ENCODE results near the gene LPGAT1.
A peak's percentile ranks its signal among the peaks of the same experiment; 100 is the strongest.
"Not testable (repeated sequence)": the region's sequence is repeated elsewhere in the genome, so short reads cannot be mapped to it uniquely, and the experiment has no call there.

Gene LPGAT1, protein sequence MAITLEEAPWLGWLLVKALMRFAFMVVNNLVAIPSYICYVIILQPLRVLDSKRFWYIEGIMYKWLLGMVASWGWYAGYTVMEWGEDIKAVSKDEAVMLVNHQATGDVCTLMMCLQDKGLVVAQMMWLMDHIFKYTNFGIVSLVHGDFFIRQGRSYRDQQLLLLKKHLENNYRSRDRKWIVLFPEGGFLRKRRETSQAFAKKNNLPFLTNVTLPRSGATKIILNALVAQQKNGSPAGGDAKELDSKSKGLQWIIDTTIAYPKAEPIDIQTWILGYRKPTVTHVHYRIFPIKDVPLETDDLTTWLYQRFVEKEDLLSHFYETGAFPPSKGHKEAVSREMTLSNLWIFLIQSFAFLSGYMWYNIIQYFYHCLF

GRCh38 chr1:211830328-211831142 lies at the start of gene LPGAT1:
LPGAT1 (minus strand) TSS chr1:211830763; CDS start chr1:211829296, 1,467 bp downstream.
- DNase-seq (ENCODE audit: low spot score): peak; percentile 77

DNA sequence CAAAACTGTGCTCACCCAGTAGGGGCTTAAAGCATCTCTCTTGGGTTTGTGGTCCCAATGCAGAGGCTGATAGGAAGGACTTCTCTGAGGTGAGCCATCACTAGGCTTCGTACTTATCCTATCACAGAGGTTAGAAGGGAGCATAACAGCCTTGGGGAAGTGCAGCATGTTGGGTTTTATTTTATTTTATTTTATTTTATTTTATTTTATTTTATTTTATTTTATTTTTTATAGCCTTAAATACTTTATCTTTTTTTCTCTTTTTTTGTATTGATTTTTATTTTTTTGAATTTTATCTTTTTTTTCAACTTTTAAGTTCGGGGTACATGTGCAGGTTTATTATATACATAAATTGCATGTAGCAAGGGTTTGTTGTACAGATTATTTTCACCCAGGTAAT lies 48.9 kb upstream of the LPGAT1 start:
- DNase-seq (ENCODE audit: low spot score): no peak

DNA sequence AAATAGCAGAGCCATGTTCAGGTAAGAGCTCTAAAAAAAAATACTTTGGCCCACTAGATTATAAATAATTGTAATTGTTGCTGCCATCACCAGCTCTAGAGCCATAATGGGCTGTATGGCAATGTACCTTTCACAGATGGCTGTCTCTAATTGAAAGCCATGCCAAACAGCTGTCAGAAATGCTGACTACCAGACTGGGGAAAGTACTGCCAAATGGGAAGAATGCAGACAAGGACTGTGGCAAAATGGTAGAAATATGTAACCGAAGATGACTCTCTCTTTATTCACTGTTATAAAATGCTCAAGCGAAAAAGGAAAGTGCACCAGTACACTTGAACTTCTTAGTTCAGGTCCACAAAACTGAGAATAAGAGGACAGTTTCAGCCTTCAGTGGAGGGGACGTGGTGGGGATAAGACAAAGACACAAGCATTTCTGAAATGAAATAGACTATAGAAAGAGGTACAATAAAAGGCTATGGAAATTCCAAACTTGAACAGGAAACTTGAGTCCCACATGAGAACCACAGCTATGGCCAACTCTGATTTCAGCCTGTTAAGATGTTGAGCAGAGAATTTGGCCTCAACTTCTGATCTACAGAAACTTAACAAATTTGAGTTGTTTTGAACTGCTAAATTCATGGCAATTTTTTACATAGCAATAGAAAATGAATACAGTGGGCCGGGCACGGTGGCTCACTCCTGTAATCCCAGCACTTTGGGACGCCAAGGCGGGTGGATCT lies 46.5 kb upstream of the LPGAT1 start:
- DNase-seq (ENCODE audit: low spot score): no peak

DNA sequence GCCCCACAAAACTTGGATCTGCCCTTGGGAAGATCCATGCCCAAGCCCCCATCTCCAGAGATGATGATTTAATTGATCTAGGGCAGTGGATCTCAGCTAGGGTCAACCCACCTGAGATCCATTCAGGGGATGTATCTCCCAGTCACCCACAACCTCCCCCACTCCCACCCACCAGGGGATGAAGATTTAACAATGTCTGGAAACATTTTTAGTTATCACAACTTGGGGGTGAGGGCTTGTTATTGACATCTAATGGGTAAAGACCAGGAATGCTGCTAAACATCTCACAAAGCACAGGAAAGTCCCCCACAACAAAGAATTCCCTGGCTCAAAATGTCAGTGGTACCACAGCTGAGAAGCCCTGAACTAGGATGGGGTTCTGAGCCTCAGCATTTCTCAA lies 45.0 kb upstream of the LPGAT1 start:
- DNase-seq (ENCODE audit: low spot score): no peak

GRCh38 chr1:211874521-211875347 lies 44.2 kb upstream of the LPGAT1 start:
- no peak for DNase-seq (ENCODE audit: low spot score)

DNA sequence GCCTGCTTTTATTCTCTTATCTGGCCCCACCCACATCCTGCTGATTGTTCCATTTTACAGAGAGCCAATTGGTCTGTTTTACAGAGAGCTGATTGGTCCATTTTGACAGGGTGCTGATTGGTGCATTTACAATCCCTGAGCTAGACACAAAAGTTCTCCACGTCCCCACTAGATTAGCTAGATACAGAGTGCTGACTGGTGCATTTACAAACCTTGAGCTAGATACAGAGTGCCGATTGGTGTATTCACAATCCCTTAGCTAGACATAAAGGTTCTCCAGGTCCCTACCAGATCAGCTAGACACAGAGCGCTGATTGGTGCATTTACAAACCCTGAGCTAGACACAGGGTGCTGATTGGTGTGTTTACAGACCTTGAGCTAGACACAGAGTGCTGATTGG lies 43.2 kb upstream of the LPGAT1 start:
- not testable (repeated sequence) for DNase-seq (ENCODE audit: low spot score)

- no peak for DNase-seq (ENCODE audit: low spot score)
Observed at GRCh38 chr1:211870156-211870555, 39.6 kb upstream of the LPGAT1 start.

- no peak for DNase-seq (ENCODE audit: low spot score)
Observed at GRCh38 chr1:211865180-211865579, 34.6 kb upstream of the LPGAT1 start.

DNA sequence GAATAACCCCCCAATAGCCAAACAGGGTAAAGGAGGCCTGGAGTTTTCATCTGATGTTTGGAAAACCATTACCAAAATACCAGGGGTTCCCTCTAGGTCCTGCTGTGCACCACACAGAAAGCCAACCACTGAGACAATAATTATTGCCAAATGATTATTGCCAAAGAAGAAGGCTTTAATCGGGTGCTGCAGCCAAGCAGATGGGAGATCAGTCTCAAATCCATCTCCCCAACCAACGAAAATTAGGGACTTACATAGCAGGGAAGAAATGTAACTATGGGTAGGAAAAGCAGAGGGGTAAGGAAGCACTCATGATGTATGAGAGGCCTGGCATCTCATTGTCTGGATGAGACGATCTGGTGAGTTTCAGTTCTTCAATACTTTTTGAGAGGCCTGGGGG lies 28.8 kb upstream of the LPGAT1 start:
- no peak for DNase-seq (ENCODE audit: low spot score)

DNA sequence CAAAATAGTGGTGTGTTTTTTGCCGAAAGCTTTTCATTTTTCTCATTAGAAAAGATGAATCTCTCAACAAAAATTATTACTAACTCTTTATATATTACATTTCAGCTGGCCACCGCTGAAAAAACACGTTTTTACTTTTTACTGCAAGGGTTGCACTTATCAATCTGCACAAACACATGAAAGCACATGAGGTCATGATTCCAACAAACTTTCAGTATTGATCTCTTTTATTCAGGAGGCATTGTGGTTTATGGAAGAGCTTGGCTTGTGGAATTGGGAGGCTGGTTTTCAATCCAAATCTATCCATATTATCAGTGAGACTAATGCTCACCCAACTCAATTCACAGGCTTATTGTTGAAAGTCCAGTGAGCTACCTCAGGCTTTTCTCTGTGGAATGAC lies 20.6 kb upstream of the LPGAT1 start:
- no peak for DNase-seq (ENCODE audit: low spot score)

DNA sequence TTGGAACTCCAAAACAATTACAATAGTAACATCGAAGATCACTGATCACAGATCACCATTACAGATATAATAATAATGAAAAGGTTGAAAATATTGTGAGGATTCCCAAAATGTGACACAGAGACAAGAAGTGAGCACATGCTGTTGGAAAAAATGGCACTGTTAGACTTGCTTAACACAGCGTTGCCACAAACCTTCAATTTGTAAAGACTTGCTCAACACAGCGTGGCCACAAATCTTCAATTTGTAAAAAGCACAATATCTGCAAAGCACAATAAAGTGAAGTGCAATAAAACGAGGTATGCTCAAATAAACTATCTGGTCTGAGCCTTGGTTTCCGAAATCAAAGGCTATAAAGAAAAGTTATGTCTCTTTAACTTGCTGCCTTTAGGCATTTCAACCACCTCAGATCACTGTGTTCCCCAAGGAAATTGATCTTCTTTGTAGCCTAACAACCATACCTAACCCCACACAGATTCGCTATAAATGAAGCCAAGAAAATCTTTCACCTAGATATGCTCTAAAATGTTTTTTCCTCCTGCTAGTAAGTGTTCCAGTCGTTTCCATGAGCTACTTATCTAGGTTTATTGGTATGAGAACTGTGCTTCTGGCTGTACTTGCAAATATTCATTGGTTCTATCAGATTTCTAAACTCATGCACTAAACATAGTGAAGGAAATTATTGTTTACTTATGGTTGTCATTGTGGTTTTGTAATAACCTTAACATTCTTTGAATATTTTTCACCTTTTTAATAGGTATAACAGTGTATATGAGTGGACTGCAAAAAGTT lies 13.1 kb upstream of the LPGAT1 start:
- no peak for DNase-seq (ENCODE audit: low spot score)

DNA sequence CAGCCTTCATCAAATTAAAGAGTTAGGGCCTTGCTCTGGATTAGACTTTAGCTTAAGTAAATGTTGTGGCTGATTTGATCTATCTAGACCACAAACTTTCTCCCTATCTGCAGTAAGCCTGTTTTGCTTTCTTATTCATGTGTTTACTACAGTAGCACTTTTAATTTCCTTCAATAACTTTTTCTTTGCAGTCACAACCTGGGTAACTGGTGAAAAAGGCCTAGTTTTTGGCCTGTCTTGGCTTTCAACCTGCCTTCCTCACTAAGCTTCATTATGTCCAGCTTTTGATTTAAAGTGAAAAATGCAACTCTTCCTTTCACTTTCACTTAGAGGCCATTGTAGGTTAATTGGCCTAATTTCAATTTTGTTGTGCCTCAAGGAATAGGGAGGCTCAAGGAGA lies 12.5 kb upstream of the LPGAT1 start:
- DNase-seq (ENCODE audit: low spot score): no peak

- DNase-seq (ENCODE audit: low spot score): no peak
Observed at GRCh38 chr1:211842518-211842917, 12.0 kb upstream of the LPGAT1 start.

GRCh38 chr1:211839106-211839505 lies 8.5 kb upstream of the LPGAT1 start:
- no peak for DNase-seq (ENCODE audit: low spot score)

DNA sequence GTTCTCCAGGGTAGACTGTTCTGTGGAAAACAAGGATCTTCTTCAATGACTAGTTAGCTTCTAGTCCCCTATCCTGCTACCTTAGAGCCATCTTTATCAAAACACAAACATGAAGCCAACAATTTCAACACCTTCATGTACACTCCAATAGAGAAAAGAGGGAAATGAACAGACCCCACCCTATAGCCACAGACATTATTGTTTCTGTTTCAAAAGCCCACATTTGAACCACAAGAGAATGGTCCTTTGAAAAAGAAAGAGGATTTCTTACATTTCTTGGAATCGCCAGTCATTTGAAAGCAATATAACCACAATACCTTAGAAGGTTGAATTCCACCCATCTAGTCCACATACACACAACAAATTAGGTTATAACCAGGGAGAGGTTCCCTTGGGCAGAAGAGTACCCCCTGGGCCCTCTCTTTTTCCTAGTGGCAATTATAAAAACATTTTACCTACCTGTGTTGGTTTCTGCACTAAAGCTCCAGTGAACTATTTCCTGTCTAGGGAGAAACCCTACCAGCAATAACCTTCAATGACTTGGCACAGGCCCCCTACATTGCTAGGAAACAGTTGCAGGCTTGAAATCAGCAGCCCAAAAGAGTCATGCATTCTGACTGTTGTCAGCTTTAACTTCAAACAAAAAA lies 2.7 kb upstream of the LPGAT1 start:
- no peak for DNase-seq (ENCODE audit: low spot score)

DNA sequence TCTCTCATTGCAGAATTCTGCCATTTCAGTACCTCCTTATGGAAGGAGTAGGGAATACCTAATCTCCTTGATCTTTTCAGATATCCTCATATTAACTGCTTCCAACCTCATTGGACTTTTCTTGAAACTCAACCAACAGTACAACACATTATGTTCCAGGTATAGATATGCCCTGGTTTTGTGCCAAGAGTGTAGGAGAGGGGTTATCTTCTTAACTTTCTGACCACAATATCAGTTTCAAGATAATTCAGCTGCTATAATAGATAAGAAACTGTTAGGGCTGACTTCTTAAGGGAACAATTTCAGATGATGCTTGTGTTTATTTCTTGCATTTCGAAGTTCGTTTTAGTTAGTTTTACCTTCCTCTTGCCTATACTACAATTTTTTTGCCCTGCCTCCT lies 2.1 kb upstream of the LPGAT1 start:
- DNase-seq (ENCODE audit: low spot score): no peak

- no peak for DNase-seq (ENCODE audit: low spot score)
Observed at GRCh38 chr1:211831558-211832323, 1.2 kb upstream of the LPGAT1 start.

- DNase-seq (ENCODE audit: low spot score): peak; percentile 19
Observed at GRCh38 chr1:211830055-211830327, 572 bp downstream of the LPGAT1 start.

- DNase-seq (ENCODE audit: low spot score): peak; percentile 65
Observed at GRCh38 chr1:211829343-211830054, 1.1 kb downstream of the LPGAT1 start.

Data from kidney tubule cell (primary cell).